Measurements from ENCODE around the gene SPDYC. TPM values are rescaled to one million over a fixed set of nuclear protein-coding genes. Genes with fewer than 3 reads are reported as not detected.

Gene SPDYC
- total RNA-seq, 2 experiments from 2014 or later, result not detected

GRCh38 chr11:65156256-65156655 lies 13.8 kb upstream of the SPDYC start:
- TF ChIP-seq CTCF (conservative IDR thresholded peaks at IDR 0.05; ENCODE audit: low read length) (no peak), EZH2phosphoT487 (IDR thresholded peaks at IDR 0.05; ENCODE audit: borderline replicate concordance, low read depth, low read length) (no peak)
- ChIA-PET CTCF (ENCODE audit: unreplicated experiment) (no interaction called here), POLR2A (interaction anchor here (0.5 to 0.6 kb wide), 2 partner anchors 9 to 10 kb away, joined by 3 to 4 read pairs; no protein-coding TSS in a partner anchor)
- H3K4me3 ChIP-seq (ENCODE audit: low read depth, low read length, poor library complexity, severe bottlenecking), result no peak overlapping the region
- peaks cover 46% of the 10 kb centered on the region for H3K4me1 ChIP-seq (ENCODE audit: insufficient read depth, low read length, poor library complexity, severe bottlenecking)
- no peak overlapping the region for H3K27ac ChIP-seq (ENCODE audit: low read depth, low read length, poor library complexity, severe bottlenecking)
- BruUV-seq (replicated peaks), result no TSS peak
- no peaks in the 10 kb centered on the region for H4K20me1 ChIP-seq (ENCODE audit: insufficient read depth, low read length)
- no peak overlapping the region for H3K4me2 ChIP-seq (ENCODE audit: low read length)
- H3K9me3 ChIP-seq (ENCODE audit: low read length), result no peaks in the 10 kb centered on the region
- H2AFZ ChIP-seq (ENCODE audit: low read length), result no peak overlapping the region
- no peak for DNase-seq (ENCODE audit: low spot score)
- H3K36me3 ChIP-seq (ENCODE audit: insufficient read depth, low read length), result no peaks in the 10 kb centered on the region
- intact Hi-C loops (cut with micrococcal nuclease; ENCODE audit: unreplicated experiment), result no loop called here
- no peaks in the 10 kb centered on the region for H3K79me2 ChIP-seq (ENCODE audit: insufficient read depth, low read depth, low read length)
- no peaks in the 10 kb centered on the region for H3K9me2 ChIP-seq (ENCODE audit: insufficient read depth, low read length)

GRCh38 chr11:65156926-65157325 lies 13.1 kb upstream of the SPDYC start:
- H3K36me3 ChIP-seq (ENCODE audit: insufficient read depth, low read length), result no peaks in the 10 kb centered on the region
- no TSS peak for BruUV-seq (replicated peaks)
- no peaks in the 10 kb centered on the region for H4K20me1 ChIP-seq (ENCODE audit: insufficient read depth, low read length)
- H3K4me3 ChIP-seq (ENCODE audit: low read depth, low read length, poor library complexity, severe bottlenecking), result no peak overlapping the region
- POLR2A ChIA-PET, result interaction anchor here (0.6 to 1.0 kb wide), 3 partner anchors 10 to 39 kb away, joined by 3 to 5 read pairs (median 3); partner anchors contain the start of gene SYVN1
- intact Hi-C loops (cut with micrococcal nuclease; ENCODE audit: unreplicated experiment), result no loop called here
- no peaks in the 10 kb centered on the region for H3K79me2 ChIP-seq (ENCODE audit: insufficient read depth, low read depth, low read length)
- no peaks in the 10 kb centered on the region for H3K9me2 ChIP-seq (ENCODE audit: insufficient read depth, low read length)
- no peaks in the 10 kb centered on the region for H3K9me3 ChIP-seq (ENCODE audit: low read length)
- no peak for DNase-seq (ENCODE audit: low spot score)
- no peak overlapping the region for H3K4me2 ChIP-seq (ENCODE audit: low read length)
- no peak overlapping the region for H2AFZ ChIP-seq (ENCODE audit: low read length)
- CTCF ChIA-PET (ENCODE audit: unreplicated experiment), result no interaction called here
- no peak overlapping the region for H3K27ac ChIP-seq (ENCODE audit: low read depth, low read length, poor library complexity, severe bottlenecking)
- TF ChIP-seq EZH2phosphoT487 (IDR thresholded peaks at IDR 0.05; ENCODE audit: borderline replicate concordance, low read depth, low read length), result no peak
- no peak for TF ChIP-seq CTCF (conservative IDR thresholded peaks at IDR 0.05; ENCODE audit: low read length)
- H3K4me1 ChIP-seq (ENCODE audit: insufficient read depth, low read length, poor library complexity, severe bottlenecking), result peaks cover 41% of the 10 kb centered on the region

DNA sequence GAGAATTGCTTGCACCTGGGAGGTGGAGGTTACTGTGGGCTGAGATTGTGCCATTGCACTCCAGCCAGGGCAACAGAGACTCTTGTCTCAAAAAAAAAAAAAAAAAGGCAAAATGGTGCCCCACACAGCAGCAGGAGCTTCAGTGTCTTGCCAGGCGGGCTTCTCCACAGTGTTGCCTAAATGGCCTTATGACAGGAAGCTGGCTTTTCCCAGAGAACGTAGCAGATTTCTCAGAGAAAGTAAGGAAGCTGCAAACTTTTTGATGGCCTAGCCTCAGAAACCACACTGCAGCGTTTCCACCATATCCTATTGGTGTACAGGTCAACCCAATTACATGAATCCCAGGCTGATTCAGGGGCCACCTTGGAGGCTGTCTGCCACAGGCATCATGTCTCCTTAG lies 12.7 kb upstream of the SPDYC start:
- ChIA-PET CTCF (ENCODE audit: unreplicated experiment) (no interaction called here), POLR2A (interaction anchor here (0.7 to 1.0 kb wide), 2 partner anchors 23 to 40 kb away, joined by 3 to 5 read pairs; partner anchors contain the start of gene SYVN1)
- H3K4me1 ChIP-seq (ENCODE audit: insufficient read depth, low read length, poor library complexity, severe bottlenecking), result peaks cover 37% of the 10 kb centered on the region
- no peak overlapping the region for H3K4me3 ChIP-seq (ENCODE audit: low read depth, low read length, poor library complexity, severe bottlenecking)
- no peaks in the 10 kb centered on the region for H3K9me2 ChIP-seq (ENCODE audit: insufficient read depth, low read length)
- H3K36me3 ChIP-seq (ENCODE audit: insufficient read depth, low read length), result no peaks in the 10 kb centered on the region
- H3K4me2 ChIP-seq (ENCODE audit: low read length), result no peak overlapping the region
- BruUV-seq (replicated peaks), result no TSS peak
- no peak for TF ChIP-seq CTCF (conservative IDR thresholded peaks at IDR 0.05; ENCODE audit: low read length)
- no peak for TF ChIP-seq EZH2phosphoT487 (IDR thresholded peaks at IDR 0.05; ENCODE audit: borderline replicate concordance, low read depth, low read length)
- H4K20me1 ChIP-seq (ENCODE audit: insufficient read depth, low read length), result no peaks in the 10 kb centered on the region
- no peaks in the 10 kb centered on the region for H3K79me2 ChIP-seq (ENCODE audit: insufficient read depth, low read depth, low read length)
- no peak for DNase-seq (ENCODE audit: low spot score)
- no peaks in the 10 kb centered on the region for H3K9me3 ChIP-seq (ENCODE audit: low read length)
- H3K27ac ChIP-seq (ENCODE audit: low read depth, low read length, poor library complexity, severe bottlenecking), result no peak overlapping the region
- intact Hi-C loops (cut with micrococcal nuclease; ENCODE audit: unreplicated experiment), result no loop called here
- no peak overlapping the region for H2AFZ ChIP-seq (ENCODE audit: low read length)

Data from OCI-LY7 (cell line).